ENCODE measurements around the gene NXF3. TPM values are rescaled to one million over a fixed set of nuclear protein-coding genes. Genes with fewer than 3 reads are reported as not detected.
"Not testable (repeated sequence)": the region's sequence is repeated elsewhere in the genome, so short reads cannot be mapped to it uniquely, and the experiment has no call there.

The NXF3 gene
- total RNA-seq, 2 donors from 2014 or later = 0.49 to 0.54 TPM

- not testable (repeated sequence) for ATAC-seq (ENCODE audit: insufficient number of reproducible peaks, low FRiP score, low read depth); H3K4me3 ChIP-seq; H3K27me3 ChIP-seq (replicated peaks; ENCODE audit: insufficient read depth); H3K4me1 ChIP-seq (ENCODE audit: control insufficient read depth in 1 of 2, low read depth in 2 of 2); DNase-seq (ENCODE audit: low spot score); H3K36me3 ChIP-seq; H3K27ac ChIP-seq; H3K9me3 ChIP-seq
These were observed 10.9 kb upstream of the NXF3 start for GRCh38 chrX:103103866-103104265.

- ATAC-seq (ENCODE audit: insufficient number of reproducible peaks, low FRiP score, low read depth) = no peak
- Histone ChIP-seq H3K4me3 (no peak overlapping the region), H3K27ac (no peak overlapping the region), H3K4me1 (ENCODE audit: control insufficient read depth in 1 of 2, low read depth in 2 of 2) (no peaks in the 10 kb centered on the region), H3K27me3 (replicated peaks; ENCODE audit: insufficient read depth) (no peaks in the 10 kb centered on the region), H3K9me3 (no peaks in the 10 kb centered on the region), H3K36me3 (no peaks in the 10 kb centered on the region)
- TF ChIP-seq CTCF (IDR thresholded peaks at IDR 0.05) = no peak
- DNase-seq (ENCODE audit: low spot score) = no peak
These were observed 8.5 kb upstream of the NXF3 start for GRCh38 chrX:103101299-103102042.

GRCh38 chrX:103100484-103100883 lies 7.5 kb upstream of the NXF3 start:
- ATAC-seq (ENCODE audit: insufficient number of reproducible peaks, low FRiP score, low read depth) (no peak), DNase-seq (ENCODE audit: low spot score) (no peak)

GRCh38 chrX:103099691-103100090 lies 6.7 kb upstream of the NXF3 start:
- Histone ChIP-seq H3K36me3 (no peaks in the 10 kb centered on the region), H3K27me3 (replicated peaks; ENCODE audit: insufficient read depth) (no peaks in the 10 kb centered on the region), H3K9me3 (no peaks in the 10 kb centered on the region), H3K4me3 (no peak overlapping the region), H3K4me1 (ENCODE audit: control insufficient read depth in 1 of 2, low read depth in 2 of 2) (no peaks in the 10 kb centered on the region), H3K27ac (no peak overlapping the region)
- DNase-seq (ENCODE audit: low spot score) (no peak), ATAC-seq (ENCODE audit: insufficient number of reproducible peaks, low FRiP score, low read depth) (no peak)
- no peak for TF ChIP-seq CTCF (IDR thresholded peaks at IDR 0.05)

More at GRCh38 chrX:103100484-103100883, 7.5 kb upstream of the NXF3 start:
- Histone ChIP-seq H3K27ac (no peak overlapping the region), H3K9me3 (no peaks in the 10 kb centered on the region), H3K36me3 (no peaks in the 10 kb centered on the region), H3K27me3 (replicated peaks; ENCODE audit: insufficient read depth) (no peaks in the 10 kb centered on the region), H3K4me3 (no peak overlapping the region), H3K4me1 (ENCODE audit: control insufficient read depth in 1 of 2, low read depth in 2 of 2) (no peaks in the 10 kb centered on the region)
- TF ChIP-seq CTCF (IDR thresholded peaks at IDR 0.05) = no peak

GRCh38 chrX:103098488-103098887 lies 5.5 kb upstream of the NXF3 start:
- ATAC-seq (ENCODE audit: insufficient number of reproducible peaks, low FRiP score, low read depth) (no peak), DNase-seq (ENCODE audit: low spot score) (no peak)

More at GRCh38 chrX:103098488-103098887, 5.5 kb upstream of the NXF3 start:
- Histone ChIP-seq H3K36me3 (no peaks in the 10 kb centered on the region), H3K9me3 (no peaks in the 10 kb centered on the region), H3K4me3 (no peak overlapping the region), H3K27me3 (replicated peaks; ENCODE audit: insufficient read depth) (no peaks in the 10 kb centered on the region), H3K4me1 (ENCODE audit: control insufficient read depth in 1 of 2, low read depth in 2 of 2) (no peaks in the 10 kb centered on the region), H3K27ac (no peak overlapping the region)
- TF ChIP-seq CTCF (IDR thresholded peaks at IDR 0.05) = no peak

All from thoracic aorta (tissue), 2 donors.